ENCODE measurements around the gene BOC. TPM values are rescaled to one million over a fixed set of nuclear protein-coding genes. Genes with fewer than 3 reads are reported as not detected.

BOC gene
- total and polyA plus RNA-seq, 2 experiments from 2014 or later = 17.9 to 28.2 TPM

DNA sequence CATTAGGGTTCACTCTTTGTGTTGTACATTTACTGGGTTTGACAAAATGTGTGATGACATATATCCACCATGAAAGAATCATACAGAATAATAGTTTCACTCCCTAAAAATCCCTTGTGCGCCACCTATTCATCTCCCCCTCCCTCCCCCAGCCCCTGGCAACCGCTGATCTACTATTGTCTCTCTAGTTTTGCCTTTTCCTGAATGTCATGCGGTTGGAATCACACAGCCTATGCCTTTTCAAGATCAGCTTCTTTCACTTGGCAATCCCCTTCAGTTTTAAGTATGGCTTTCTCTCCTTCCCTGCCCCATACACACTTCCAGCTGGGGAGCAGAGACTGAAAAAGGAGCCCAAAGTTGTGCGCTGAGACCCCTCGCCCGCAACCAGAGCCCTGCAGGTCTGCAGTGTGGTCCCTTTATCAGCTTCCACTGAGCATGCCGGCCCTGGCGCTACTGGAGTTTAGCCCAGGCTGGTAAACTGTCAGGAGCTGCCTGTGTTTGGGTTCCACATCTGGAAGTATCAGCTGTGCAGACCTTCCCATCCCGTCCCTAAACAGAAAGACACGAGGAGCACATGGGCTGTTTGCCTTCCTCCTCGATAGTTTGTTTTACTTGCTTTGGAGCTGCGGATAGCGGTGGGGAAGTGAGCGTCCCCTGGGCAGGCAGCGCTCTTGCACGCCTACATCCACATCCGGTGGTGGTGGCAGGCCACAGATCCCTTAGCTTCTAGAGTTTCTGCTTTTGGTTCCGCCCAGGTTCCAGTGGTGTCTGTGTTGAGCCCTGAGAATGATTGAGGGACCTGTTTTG lies 12.3 kb downstream of the BOC start:
- H3K27ac ChIP-seq = no peak overlapping the region
- H3K4me2 ChIP-seq = no peak overlapping the region
- DNase-seq (ENCODE audit: low spot score) = no peak
- H2AFZ ChIP-seq = no peak overlapping the region
- H3K4me3 ChIP-seq = no peak overlapping the region
- H3K9me2 ChIP-seq (replicated peaks; ENCODE audit: insufficient read depth) = no peaks in the 10 kb centered on the region
- peaks cover 32% of the 10 kb centered on the region for H3K79me2 ChIP-seq
- H3K36me3 ChIP-seq (replicated peaks; ENCODE audit: insufficient read depth, low read depth) = no peaks in the 10 kb centered on the region
- WGBS (ENCODE audit: low lambda C conversion rate, missing lambda C conversion rate) = 81% methylated on average over 18 of the region's 18 CpGs
- peaks cover 13% of the 10 kb centered on the region for H4K20me1 ChIP-seq (ENCODE audit: insufficient read depth, poor library complexity, severe bottlenecking)
- H3K9me3 ChIP-seq (ENCODE audit: low read depth) = no peaks in the 10 kb centered on the region
- peaks cover 6% of the 10 kb centered on the region for H3K4me1 ChIP-seq (ENCODE audit: insufficient read depth)
- H3K27me3 ChIP-seq = no peaks in the 10 kb centered on the region
- TF ChIP-seq EZH2 (IDR thresholded peaks at IDR 0.05; ENCODE audit: borderline replicate concordance) = no peak
- TF ChIP-seq EZH2phosphoT487 (IDR thresholded peaks at IDR 0.05; ENCODE audit: low read depth, severe bottlenecking, unreplicated experiment) = no peak
- TF ChIP-seq, protein P1, sequence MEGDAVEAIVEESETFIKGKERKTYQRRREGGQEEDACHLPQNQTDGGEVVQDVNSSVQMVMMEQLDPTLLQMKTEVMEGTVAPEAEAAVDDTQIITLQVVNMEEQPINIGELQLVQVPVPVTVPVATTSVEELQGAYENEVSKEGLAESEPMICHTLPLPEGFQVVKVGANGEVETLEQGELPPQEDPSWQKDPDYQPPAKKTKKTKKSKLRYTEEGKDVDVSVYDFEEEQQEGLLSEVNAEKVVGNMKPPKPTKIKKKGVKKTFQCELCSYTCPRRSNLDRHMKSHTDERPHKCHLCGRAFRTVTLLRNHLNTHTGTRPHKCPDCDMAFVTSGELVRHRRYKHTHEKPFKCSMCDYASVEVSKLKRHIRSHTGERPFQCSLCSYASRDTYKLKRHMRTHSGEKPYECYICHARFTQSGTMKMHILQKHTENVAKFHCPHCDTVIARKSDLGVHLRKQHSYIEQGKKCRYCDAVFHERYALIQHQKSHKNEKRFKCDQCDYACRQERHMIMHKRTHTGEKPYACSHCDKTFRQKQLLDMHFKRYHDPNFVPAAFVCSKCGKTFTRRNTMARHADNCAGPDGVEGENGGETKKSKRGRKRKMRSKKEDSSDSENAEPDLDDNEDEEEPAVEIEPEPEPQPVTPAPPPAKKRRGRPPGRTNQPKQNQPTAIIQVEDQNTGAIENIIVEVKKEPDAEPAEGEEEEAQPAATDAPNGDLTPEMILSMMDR (IDR thresholded peaks at IDR 0.05; ENCODE audit: poor library complexity) = no peak

DNA sequence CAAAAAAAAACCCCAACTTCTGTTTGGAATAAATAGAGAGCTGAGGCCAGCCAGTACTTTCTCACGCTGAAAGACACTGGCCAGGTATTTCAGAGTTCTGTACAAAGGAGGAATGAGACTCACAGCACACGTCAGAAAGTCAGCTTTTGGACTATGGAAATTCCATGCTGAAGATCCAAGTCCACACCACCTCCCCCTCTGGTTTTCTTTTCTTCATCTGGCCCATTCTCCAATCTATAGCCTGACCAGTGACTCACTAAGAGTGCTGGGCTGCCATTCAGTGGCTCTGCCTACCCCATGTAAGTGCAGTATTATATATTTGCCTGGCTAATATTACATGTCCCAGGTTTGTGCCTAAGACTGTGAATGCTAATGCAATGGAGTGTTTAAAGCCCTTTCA lies 13.9 kb downstream of the BOC start:
- DNase-seq (ENCODE audit: low spot score) = no peak
- TF ChIP-seq EZH2phosphoT487 (IDR thresholded peaks at IDR 0.05; ENCODE audit: low read depth, severe bottlenecking, unreplicated experiment) = no peak
- TF ChIP-seq, protein P1 (IDR thresholded peaks at IDR 0.05; ENCODE audit: poor library complexity) = no peak
- no peak for TF ChIP-seq EZH2 (IDR thresholded peaks at IDR 0.05; ENCODE audit: borderline replicate concordance)
- 88% methylated on average over 2 of the region's 2 CpGs for WGBS (ENCODE audit: low lambda C conversion rate, missing lambda C conversion rate)
- no peak overlapping the region for H3K27ac ChIP-seq
- H3K9me2 ChIP-seq (replicated peaks; ENCODE audit: insufficient read depth) = no peaks in the 10 kb centered on the region
- H3K27me3 ChIP-seq = no peaks in the 10 kb centered on the region
- H3K36me3 ChIP-seq (replicated peaks; ENCODE audit: insufficient read depth, low read depth) = no peaks in the 10 kb centered on the region
- peaks cover 9% of the 10 kb centered on the region for H4K20me1 ChIP-seq (ENCODE audit: insufficient read depth, poor library complexity, severe bottlenecking)
- H2AFZ ChIP-seq = no peak overlapping the region
- no peaks in the 10 kb centered on the region for H3K9me3 ChIP-seq (ENCODE audit: low read depth)
- no peak overlapping the region for H3K4me3 ChIP-seq
- H3K4me2 ChIP-seq = no peak overlapping the region
- H3K79me2 ChIP-seq = peaks cover 22% of the 10 kb centered on the region
- H3K4me1 ChIP-seq (ENCODE audit: insufficient read depth) = peaks cover 10% of the 10 kb centered on the region

DNA sequence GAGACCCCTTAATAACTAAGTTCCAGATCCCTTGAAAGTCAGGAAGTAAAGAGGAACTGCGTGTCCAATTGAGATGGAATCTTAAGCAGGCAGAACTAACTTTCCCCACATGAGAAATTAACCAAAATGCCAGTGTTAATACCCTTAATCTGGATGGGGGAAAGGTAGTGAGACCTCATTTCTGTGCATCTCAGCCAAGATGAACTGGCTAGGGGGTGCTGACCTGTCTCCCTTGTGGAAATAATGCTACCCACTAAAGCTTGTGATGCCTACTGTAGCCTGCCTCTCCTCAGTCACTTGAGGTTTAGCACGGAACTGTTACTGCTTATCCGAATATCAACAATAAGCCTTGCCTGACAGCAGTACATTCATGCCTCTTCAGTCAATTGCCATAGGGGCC lies 15.1 kb downstream of the BOC start:
- peaks cover 3% of the 10 kb centered on the region for H3K9me2 ChIP-seq (replicated peaks; ENCODE audit: insufficient read depth)
- H3K36me3 ChIP-seq (replicated peaks; ENCODE audit: insufficient read depth, low read depth) = no peaks in the 10 kb centered on the region

More for the DNA sequence above, 15.1 kb downstream of the BOC start:
- Histone ChIP-seq H3K4me2 (no peak overlapping the region), H3K9me3 (ENCODE audit: low read depth) (no peaks in the 10 kb centered on the region), H2AFZ (no peak overlapping the region), H4K20me1 (ENCODE audit: insufficient read depth, poor library complexity, severe bottlenecking) (peaks cover 9% of the 10 kb centered on the region), H3K27me3 (no peaks in the 10 kb centered on the region), H3K4me1 (ENCODE audit: insufficient read depth) (peaks cover 12% of the 10 kb centered on the region), H3K4me3 (no peak overlapping the region), H3K79me2 (peaks cover 14% of the 10 kb centered on the region), H3K27ac (no peak overlapping the region)
- WGBS (ENCODE audit: low lambda C conversion rate, missing lambda C conversion rate) = 94% methylated on average over 3 of the region's 3 CpGs
- TF ChIP-seq EZH2 (IDR thresholded peaks at IDR 0.05; ENCODE audit: borderline replicate concordance) = no peak
- TF ChIP-seq EZH2phosphoT487 (IDR thresholded peaks at IDR 0.05; ENCODE audit: low read depth, severe bottlenecking, unreplicated experiment) = no peak
- TF ChIP-seq, protein P1 (IDR thresholded peaks at IDR 0.05; ENCODE audit: poor library complexity) = no peak
- DNase-seq (ENCODE audit: low spot score) = no peak
